ENCODE results near the gene IFT74.
A peak's percentile ranks its signal among the peaks of the same experiment; 100 is the strongest.

The IFT74 gene

DNA sequence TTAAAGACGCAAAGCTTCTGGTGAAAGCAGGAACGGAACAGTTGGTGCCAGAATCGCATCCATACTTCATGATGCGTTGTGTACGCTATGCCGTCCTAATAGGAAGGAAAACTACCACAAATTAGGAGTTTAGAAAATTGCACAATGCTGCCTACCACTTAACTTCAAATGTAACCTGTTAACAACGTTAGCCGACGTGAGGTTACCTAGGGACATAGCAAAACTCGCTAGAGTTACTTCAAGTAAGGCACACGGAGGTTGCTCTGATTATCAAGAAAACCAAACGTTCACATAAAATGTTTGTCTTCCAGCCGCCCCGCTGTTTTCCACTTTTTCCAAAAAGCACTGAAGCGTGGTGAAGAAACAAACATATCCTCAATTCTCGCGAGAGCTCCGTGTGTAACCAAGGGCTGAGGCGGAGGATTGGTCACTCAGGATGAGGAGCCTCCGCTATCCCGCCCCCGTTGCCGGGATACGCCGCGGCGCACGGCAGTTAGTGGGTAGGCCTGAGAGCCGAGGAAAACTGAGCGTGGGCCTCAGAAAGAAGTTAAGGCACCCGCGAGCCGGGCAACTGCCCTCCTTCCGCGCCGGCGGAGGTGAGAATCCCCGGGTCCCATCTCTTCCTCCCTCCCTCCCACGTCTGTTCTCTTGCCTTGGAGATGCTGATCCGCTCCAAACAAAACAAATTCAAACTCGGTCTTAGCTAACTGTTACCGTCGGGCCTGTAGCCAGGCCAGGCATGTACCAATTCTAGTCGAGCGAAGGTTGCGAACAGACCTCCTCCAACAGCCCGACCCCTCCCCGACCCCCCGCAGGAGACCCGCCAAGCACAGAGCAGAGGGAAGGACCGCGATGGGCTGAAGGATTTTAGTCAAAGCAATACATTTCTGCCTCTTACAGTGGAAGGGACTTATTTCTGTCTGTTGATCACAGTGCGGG is at the start of gene IFT74:
TSS of gene IFT74 (plus strand) at position 492 of the 939 bp plus-strand sequence. CDS start 5,556 bp downstream, outside the sequence.
- DNase-seq: peak; percentile 98 to 99

DNA sequence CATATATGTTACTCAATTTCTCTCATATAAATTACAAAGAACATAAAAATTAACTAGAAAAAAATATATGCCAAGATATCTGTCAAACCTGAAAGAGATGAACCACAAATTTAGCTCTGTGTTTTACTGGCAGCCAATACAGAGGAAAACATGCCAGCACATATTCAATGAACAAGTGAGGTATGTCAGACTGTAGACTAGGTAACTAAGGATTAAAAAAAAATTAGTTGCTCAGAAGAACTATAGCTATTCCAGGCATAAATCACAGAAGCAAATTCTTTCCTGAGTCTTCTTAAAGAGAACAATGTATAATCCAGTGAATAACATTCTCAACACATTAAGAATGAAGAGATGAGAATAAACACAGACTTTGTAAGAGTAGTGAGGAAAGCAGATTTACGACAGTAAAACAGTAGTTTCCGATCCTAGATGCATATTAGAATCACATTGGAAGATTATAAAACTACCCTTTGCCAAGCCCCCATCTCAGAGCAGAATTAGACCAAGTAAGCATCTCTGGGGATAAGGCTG is 43.0 kb upstream of the IFT74 start:
- DNase-seq: no peak

DNA sequence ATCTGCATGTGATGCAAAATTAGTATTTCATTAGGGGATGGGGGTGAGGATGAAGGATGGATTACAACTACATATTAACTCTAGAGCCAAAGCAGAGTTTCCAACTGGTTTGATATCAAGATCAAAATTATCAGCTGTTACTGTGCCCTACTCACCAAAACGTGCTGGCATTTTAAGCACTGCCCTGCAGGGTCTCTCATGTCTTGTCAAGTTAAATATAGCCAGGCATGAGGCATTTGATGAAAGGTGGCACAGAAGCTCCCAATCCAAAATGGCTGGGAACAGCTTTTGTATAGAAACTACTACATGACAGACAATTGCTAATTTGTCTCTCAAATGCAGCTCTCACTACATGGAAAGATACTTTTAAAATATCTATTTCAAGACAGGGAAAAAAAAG is 36.5 kb upstream of the IFT74 start:
- DNase-seq: no peak

DNA sequence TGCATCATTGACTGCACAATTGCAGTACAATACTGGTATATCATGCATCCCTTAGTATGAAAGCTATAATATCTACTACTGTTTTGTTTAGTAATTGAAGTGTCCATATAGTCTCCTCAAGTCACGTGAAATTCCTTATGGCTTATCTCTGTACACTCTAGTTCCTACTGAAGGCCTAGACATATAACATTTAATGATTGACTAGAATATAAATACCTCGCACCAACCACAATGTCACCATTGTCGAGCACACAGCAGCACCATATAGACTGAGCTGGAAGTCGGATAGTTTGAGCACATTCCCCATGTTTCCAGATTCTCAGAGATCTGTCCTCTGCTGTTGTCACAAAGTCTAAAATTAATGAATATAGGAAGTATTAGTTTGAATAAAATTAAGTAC is 30.6 kb upstream of the IFT74 start:
- no peak for DNase-seq

DNA sequence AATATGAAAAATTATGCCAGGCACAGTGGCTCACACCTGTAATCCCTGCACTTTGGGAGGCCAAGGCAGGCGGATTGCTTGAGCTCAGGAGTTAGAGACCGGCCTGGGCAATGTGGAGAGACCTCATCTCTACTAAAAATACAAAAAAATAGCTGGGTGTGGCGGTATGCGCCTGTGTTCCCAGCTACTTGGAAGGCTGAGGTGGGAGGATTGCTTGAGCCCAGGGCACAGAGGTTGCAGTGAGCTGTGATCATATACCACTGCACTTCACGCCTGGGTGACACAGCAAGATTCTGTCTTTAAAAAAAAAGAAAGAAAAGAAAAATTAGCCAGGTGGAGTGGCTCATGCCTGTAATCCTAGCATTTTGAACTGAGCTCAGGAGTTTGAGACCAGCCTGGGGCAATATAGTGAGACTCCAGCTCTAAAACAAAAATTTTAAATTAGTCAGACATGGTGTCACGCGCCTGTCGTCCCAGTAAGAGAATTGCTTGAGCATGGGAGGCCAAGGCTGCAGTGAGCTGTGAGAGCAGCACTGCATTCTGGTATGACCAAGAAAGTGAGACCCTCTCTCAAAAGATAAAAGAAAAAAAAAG is 27.2 kb upstream of the IFT74 start:
- DNase-seq: no peak

DNA sequence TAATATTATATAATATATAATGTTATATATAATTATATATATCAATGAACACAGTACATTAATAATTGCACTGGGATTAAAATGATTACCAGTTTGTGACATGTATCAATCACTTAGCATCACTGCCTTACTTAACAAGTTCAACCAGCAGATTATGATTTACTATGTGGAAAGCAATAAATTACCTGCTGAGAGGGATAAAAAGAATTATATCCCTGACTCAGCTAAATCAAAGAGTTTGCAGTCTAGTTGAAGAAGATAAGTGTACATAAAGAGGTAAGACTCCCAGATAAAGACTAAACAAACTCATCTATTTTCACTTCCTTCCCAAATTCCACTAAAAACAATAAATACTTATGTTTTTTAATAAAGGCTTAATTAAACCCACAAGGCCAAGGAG is 20.4 kb upstream of the IFT74 start:
- no peak for DNase-seq

DNA sequence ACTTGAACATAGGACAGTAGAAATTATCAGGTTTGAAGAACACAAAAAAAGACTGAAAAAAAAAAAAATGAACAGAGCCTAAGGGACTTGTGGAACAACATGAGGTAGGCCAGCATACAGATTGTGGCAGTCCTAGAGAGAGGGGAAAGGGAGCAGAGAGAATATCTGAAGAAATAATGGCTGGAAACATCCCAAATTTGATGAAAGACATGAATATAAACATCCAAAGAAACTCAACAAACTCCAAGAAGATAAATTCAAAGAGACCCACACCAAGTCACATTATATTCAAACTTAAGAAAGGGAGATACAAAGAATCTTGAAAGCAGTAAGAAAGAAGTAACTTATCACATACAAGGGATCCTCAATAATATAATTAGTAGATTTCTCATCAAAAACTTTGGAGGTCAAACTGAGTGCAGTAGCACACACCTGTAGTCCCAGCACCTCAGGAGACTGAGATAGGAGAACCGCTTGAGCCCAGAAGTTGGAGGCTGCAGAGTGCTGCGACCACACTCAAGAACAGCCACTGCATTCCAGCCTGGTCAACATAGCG is 18.3 kb upstream of the IFT74 start:
- no peak for DNase-seq

DNA sequence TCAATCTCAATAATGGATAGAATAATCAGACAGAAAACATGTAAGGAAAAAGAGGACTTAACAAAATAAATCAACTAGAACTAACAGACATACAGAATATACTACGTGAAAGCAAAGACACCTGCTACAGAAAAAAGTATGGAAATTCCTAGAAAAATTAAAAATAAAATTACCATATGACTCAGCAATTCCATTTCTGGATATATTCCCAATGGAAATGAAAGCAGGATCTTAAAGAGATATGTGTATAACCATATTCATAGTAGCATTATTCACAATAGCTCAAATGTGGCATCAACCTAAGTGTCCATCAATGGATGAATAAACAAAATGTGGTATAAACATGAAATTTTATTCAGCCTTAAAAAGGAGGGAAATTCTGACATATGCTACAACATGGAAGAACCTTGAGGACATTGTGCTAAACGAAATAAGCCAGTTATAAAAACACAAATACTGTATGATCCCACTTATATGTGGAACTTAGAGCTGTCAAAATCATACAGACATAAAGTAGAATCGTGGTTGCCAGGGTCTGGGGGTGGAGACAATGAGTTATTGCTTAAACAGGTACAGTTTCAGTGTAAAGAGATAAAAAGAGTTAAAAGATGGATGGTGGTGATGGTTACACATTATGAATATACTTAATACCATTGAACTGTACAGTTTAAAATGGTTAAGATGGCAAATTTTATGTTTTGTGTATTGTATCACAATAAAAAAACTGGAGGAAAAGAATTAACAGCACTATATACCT is 16.1 kb upstream of the IFT74 start:
- DNase-seq: no peak

DNA sequence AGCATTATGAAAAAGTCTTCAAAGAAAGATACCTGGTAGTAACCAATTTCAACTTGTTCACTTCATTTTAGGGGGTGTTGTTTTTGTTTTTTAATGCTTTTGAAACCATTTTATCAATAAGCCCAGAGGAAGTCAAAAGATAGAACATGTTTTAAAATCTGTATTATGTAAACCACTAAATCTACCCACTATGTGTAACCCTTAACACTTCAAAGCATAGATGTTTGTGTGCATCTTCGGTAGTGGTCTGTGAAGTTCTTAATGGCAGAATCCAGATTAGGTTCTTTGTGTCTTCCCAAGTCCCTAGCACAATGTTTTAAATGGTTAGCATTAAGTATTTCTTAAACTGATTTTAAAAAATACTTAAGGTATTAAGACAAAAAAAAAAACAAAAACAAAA is 15.4 kb upstream of the IFT74 start:
- DNase-seq: no peak

DNA sequence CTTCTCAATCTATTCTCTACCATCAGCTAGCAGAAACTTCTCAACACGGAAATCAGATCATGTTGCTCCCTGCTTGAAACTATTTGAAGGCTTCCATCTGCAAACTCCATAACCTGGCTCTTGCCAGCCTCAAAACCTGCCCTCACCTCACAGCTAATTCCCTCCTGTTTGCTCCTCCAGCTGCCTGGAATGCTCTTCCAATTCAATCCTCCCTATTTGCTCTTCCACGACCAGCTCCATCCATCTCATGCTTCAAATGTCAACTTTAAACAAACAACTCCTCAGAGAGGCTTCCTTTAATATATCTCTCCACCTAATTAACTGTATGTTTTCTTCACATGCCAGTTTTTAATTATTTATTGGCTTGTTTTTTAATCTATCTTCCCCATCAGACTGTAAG is 10.6 kb upstream of the IFT74 start:
- no peak for DNase-seq

DNA sequence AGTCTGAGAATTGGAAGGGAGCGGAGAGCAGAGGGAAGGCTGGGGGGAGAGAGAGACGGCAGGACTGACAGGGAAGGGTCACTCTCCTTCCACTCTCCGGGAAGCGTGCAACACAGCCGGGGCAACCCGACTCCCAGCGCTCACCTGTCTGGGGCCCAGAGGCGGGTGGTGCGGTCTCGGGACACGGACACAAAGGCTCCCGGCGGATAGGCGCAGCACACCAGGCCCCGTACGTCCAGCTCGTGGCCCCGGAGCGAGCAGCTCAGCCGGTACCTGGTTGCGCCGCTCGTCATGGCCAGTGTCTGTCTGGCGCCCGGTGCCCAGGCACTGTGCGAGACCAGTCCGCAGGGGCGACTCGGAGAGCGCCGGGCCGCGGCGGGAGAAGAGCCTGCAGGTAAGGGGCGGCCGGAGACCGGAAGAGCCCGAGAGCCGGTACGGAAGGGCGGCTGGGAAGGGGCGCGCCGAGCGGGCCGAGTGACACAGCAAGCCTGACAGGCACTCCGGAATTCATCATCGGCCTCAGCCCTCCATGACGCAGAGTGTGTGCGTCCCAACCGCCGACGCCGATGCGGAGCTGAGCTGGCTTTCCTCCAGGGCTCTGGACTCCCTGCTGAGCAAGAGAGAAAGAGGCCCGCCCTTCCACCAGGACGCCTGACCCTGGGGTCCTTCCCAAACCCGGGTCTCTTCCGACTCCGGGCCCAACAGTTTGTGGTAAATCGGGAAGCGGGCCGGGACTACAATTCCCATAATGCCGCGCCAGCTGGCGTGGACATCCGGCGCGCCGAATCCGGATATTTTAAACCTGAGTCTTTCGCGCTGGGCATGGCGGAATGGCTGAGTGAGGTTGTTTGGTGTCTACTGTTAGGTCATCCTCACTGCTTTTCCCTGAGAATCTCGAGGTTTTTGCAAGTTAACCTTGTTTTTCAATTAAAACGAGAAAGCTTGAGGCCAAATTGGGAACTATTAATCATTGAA is 9.2 kb upstream of the IFT74 start, which contains the start of gene PLAA:
TSS of gene PLAA (minus strand) at position 490 of the 975 bp plus-strand sequence. CDS start at position 293, 197 bp downstream.
- DNase-seq: peak; percentile 97

DNA sequence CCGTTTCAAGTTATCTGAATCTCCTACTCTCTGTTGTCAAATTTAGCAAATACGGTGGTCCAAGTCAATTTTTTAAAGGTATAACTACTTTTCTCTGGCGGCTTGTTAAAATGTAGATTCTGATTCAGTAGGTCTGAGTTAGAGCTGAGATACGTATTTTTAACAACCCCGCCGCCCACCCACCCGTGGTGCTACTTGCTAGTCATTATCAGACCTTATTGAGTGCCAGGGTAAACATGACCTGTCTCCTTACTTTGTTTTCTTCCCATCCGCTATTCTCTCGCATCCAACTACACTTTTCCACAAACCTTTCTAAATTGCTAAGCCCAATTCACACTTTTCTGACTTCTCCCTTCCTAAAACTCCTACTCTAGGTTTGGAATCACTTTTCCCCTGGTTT is 8.5 kb upstream of the IFT74 start:
- DNase-seq: no peak

DNA sequence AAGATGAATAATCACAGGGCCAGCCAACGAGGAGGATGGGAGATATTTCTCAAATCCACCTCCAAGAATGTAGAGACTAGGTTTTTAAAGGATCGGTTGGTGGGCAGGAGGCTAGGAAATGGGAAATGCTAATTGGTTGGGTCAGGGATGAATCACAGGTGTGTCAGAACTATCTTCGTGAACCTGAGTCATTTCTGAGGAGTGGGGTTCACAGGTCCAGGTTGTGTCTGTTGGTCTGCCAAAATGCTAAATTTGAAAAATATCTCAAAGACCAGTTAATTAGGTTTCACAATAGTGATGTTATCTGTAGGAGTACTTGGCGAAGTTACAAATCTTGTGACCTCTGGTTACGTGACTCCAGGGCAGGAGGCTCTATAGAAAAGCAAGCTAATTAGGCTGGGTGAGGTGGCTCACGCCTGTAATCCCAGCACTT is 6.6 kb upstream of the IFT74 start:
- no peak for DNase-seq

DNA sequence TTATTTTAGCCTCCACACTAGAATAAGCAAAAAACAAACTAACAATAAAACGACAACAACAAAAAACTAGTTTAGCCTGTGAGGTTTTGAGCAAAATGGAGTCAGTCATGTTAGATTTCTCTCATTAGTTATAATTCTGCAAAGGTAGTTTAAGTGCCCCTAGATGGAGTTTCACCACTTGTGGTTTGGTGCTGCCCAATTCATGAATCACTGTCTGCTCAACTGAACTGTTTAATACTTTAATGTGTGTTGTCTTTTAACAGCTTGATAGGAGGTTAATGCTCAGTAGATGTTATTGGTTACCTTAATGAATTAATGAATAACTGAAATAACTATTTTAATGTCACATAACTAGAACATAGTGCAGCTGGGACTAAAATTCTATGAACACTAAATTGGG is 5.7 kb upstream of the IFT74 start:
- DNase-seq: no peak

DNA sequence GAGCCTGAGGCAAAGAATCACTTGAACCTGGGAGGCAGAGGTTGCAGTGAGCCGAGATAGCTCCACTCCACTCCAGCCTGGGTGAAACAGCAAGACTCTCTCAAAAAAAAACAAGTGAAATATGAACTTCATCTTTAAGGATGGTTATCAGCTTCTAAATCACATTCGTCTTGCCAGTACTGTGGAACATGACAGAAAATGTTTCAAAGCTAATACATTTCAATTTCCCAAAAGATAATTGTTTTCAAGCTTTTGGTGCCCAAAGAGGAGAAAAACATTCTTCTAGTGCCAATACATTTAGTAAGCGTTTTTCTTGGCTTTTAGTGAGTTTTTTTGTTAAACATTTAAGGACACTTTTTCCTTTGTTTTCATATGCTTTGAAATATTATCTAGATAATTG is 4.4 kb upstream of the IFT74 start:
- DNase-seq: no peak

DNA sequence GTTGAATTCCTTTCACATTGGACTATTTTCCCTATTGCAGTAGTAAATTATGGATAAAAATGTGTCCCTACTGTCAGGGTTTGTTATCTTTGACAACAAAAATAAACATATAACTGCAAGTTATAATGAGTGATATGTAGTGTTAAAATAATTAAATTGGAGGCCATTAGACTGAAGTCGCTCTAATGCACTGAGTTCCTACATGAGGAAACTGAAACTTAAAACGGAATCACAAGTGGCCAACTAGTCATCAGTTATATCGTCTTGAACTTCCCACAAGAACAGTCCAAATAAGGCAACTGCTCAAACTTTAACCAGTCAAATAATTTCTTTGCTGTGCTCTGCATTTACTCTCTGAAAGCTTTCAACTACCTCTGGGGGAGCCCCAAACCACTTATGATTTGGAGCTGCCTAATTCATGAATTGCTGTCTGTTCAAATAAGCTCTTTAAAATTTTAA is 2.1 kb upstream of the IFT74 start:
- DNase-seq: no peak

DNA sequence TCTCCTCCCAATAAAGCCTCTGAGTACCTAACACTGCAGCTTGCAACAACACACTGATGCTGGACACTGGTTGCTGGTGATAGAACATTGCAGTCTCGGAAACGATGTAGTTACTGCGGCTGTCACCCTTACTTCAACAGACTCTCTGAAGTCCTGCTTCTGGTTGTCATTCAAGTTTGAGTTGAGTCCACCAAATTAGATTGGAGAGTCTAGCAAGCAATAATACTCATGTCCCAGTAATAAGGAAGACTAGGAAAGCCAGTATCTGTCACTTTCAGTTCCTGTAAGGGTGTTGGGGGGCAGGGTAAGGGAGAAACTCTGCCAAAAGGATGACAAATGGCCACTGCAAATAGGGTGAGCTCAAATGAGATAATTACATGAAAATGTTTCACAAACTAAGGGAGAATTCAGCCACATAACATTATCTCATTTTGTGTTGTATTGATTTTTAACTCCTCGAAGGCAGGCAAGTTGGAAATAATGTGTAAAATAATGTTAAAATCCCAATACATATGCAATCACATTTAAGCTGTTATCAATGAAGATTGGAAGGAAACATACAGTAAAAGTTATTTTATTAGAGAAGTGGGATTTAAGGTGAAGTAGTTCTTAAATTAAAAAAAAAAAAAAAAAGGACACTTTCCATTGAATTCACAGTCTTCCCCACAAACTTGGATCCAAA is 849 bp upstream of the IFT74 start:
- no peak for DNase-seq

DNA sequence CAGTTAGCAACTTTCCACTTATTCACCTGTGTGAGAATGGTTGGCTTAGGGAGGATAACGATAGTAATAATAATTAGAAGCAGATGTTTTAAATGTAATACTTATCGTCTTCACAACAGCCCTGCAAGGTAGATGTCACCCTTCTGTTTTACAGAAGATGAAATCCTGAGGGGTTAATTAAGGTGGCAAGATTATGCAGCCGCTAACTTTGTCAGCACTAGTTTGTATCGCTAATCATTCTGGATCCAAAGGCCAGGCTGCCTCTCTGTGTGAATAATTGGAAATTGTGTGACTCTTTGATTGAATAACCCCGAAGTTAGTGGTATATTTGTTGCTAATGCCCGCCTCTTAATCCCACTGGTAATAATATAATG is 635 bp downstream of the IFT74 start:
- DNase-seq: no peak

DNA sequence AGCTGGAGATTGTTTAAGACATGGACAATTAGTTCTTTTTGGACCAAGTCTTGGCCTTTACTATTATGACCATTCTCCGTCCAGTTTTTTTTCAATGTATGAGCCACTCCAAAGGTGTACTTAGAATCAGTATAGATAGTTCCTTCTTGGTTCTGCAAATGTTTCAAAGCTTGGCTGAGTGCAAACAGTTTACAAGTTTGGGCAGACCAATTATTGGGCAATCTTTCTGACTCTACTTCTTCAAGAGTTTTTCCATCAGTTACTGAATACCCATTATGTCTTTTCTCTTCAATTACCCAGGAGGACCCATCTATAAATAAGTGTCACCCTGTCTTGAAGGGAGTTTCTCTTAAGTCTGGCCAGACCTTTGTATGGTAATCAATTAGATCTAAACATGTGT is 15.5 kb downstream of the IFT74 start:
- no peak for DNase-seq

DNA sequence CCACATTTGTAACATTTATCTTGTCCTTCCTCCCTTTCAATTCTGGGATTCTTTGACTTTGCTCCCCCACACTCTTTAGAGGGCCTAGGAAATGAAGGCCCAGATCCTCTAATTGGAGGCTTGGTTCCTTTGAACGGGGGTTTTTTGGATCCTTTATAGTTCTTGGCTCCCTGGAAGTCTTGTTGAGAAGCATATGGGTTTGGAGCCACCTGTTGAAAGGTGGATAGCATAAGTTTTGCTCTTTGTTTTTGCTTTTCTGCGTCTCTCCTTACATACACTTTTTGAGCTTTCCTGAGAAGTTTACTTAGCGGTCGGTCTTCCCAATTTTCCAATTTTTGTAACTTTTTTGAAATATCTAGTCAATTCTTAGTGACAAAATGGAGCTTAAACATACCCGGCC is 17.8 kb downstream of the IFT74 start:
- DNase-seq: no peak

DNA sequence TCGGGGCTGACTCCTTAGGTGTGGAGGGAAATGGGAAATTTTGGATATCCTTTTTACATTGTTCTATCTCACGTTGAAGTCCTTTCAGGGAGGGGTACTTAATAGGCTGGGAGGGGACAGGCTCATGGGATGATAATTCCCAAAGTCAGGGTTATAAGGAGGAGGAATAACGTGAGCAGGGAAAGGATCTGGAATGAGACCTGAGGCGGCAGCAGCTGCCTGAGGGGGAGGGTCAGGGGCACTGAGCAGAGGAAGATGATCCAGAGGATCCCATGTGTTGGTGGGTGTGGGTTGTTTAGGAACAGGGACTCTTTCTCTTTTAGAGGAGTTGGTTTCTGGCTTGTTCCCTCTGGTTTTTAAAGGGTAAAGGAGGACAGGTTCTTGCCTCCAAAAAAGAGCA is 18.7 kb downstream of the IFT74 start:
- no peak for DNase-seq
